Measurements from ENCODE around the gene NOC2L. TPM values are rescaled to one million over a fixed set of nuclear protein-coding genes. Genes with fewer than 3 reads are reported as not detected.
A peak's percentile ranks its signal among the peaks of the same experiment; 100 is the strongest.

Gene NOC2L
- total RNA-seq, 1 donor from 2014 or later = 40.8 TPM

GRCh38 chr1:998995-999724, 40.1 kb upstream of the NOC2L start:
- Histone ChIP-seq H3K4me1 (peaks cover 47% of the 10 kb centered on the region), H3K9me3 (replicated peaks) (no peaks in the 10 kb centered on the region), H3K36me3 (no peaks in the 10 kb centered on the region), H3K27ac (replicated peaks) (peak overlapping the region; percentile 99), H3K4me3 (peak overlapping the region; percentile 77), H3K27me3 (ENCODE audit: low read depth) (no peaks in the 10 kb centered on the region)
- intact Hi-C loops (cut with micrococcal nuclease) = no loop called here
- DNase-seq = no peak
- TF ChIP-seq CTCF (IDR thresholded peaks at IDR 0.05; ENCODE audit: borderline replicate concordance) = no peak

GRCh38 chr1:998745-998994, 39.6 kb upstream of the NOC2L start:
- no peaks in the 10 kb centered on the region for H3K27me3 ChIP-seq (ENCODE audit: low read depth)
- no peak for DNase-seq
- intact Hi-C loops (cut with micrococcal nuclease) = no loop called here
- H3K4me1 ChIP-seq = peaks cover 45% of the 10 kb centered on the region
- H3K36me3 ChIP-seq = no peaks in the 10 kb centered on the region
- TF ChIP-seq CTCF (IDR thresholded peaks at IDR 0.05; ENCODE audit: borderline replicate concordance) = no peak
- no peaks in the 10 kb centered on the region for H3K9me3 ChIP-seq (replicated peaks)
- peak overlapping the region; percentile 77 for H3K4me3 ChIP-seq
- H3K27ac ChIP-seq (replicated peaks) = peak overlapping the region; percentile 99

- Histone ChIP-seq H3K4me3 (peak overlapping the region; percentile 77), H3K27me3 (ENCODE audit: low read depth) (no peaks in the 10 kb centered on the region), H3K9me3 (replicated peaks) (no peaks in the 10 kb centered on the region), H3K4me1 (peaks cover 45% of the 10 kb centered on the region), H3K27ac (replicated peaks) (peak overlapping the region; percentile 99), H3K36me3 (no peaks in the 10 kb centered on the region)
- no peak for DNase-seq
- intact Hi-C loops (cut with micrococcal nuclease) = no loop called here
- peak; percentile 2 for TF ChIP-seq CTCF (IDR thresholded peaks at IDR 0.05; ENCODE audit: borderline replicate concordance)
Observed at GRCh38 chr1:997993-998744, 39.1 kb upstream of the NOC2L start.

GRCh38 chr1:997713-997992, 38.6 kb upstream of the NOC2L start:
- no peak for DNase-seq
- no peaks in the 10 kb centered on the region for H3K27me3 ChIP-seq (ENCODE audit: low read depth)
- peaks cover 45% of the 10 kb centered on the region for H3K4me1 ChIP-seq
- TF ChIP-seq CTCF (IDR thresholded peaks at IDR 0.05; ENCODE audit: borderline replicate concordance) = no peak
- H3K4me3 ChIP-seq = peak overlapping the region; percentile 77
- intact Hi-C loops (cut with micrococcal nuclease) = no loop called here
- no peaks in the 10 kb centered on the region for H3K36me3 ChIP-seq
- H3K9me3 ChIP-seq (replicated peaks) = no peaks in the 10 kb centered on the region
- H3K27ac ChIP-seq (replicated peaks) = no peak overlapping the region

- Histone ChIP-seq H3K27ac (replicated peaks) (no peak overlapping the region), H3K9me3 (replicated peaks) (peaks cover 5% of the 10 kb centered on the region), H3K36me3 (no peaks in the 10 kb centered on the region), H3K27me3 (ENCODE audit: low read depth) (no peaks in the 10 kb centered on the region), H3K4me3 (peak overlapping the region; percentile 77), H3K4me1 (peaks cover 44% of the 10 kb centered on the region)
- TF ChIP-seq CTCF (IDR thresholded peaks at IDR 0.05; ENCODE audit: borderline replicate concordance) = no peak
- intact Hi-C loops (cut with micrococcal nuclease) = no loop called here
- DNase-seq = no peak
Observed at GRCh38 chr1:996851-997712, 38.0 kb upstream of the NOC2L start.
